Fibroblast of pulmonary artery (primary cell): Measurements from ENCODE around the gene AGFG1.

Experiments
- DNase-seq: peaks from one replicate; pipeline ENCODE4 v3.0.0-alpha.2; 2010; ENCODE audit warnings: low read depth
- H3K4me3 ChIP-seq: replicated peaks from 2 replicates; pipeline ENCODE4 v1.5.1; 2011; ENCODE audit warnings: low read depth, mild to moderate bottlenecking, control low read depth, low read length, moderate library complexity
- CTCF ChIP-seq: IDR thresholded peaks from 2 replicates; pipeline ENCODE4 v1.5.1; 2011; ENCODE audit warnings: mild to moderate bottlenecking, control low read depth, low read length, inconsistent platforms; ENCODE audit errors: missing control alignments

Gene AGFG1

GRCh38 chr2:227471924-227472264 is at the start of gene AGFG1:
Gene AGFG1, plus strand, starts transcription at chr2:227472156. Its CDS starts 266 bp downstream, at chr2:227472422.
- TF ChIP-seq CTCF, result peak; percentile 92
- peak within 1 kb of the TSS; percentile 89 for H3K4me3 ChIP-seq
- peak; percentile 84 for DNase-seq

- DNase-seq, result no peak
- H3K4me3 ChIP-seq, result no peak overlapping the region
- no peak for TF ChIP-seq CTCF
Measured at GRCh38 chr2:227423656-227424499, 48.1 kb upstream of the AGFG1 start.

GRCh38 chr2:227428731-227429285 is 43.1 kb upstream of the AGFG1 start:
- DNase-seq, result peak; percentile 75
- TF ChIP-seq CTCF, result no peak
- H3K4me3 ChIP-seq, result no peak overlapping the region

- no peak overlapping the region for H3K4me3 ChIP-seq
- peak; percentile 75 for DNase-seq
- TF ChIP-seq CTCF, result no peak
Measured at GRCh38 chr2:227430639-227431038, 41.3 kb upstream of the AGFG1 start.

- DNase-seq, result no peak
- TF ChIP-seq CTCF, result no peak
- no peak overlapping the region for H3K4me3 ChIP-seq
Measured at GRCh38 chr2:227433171-227433570, 38.8 kb upstream of the AGFG1 start.

GRCh38 chr2:227436436-227437174 is 35.4 kb upstream of the AGFG1 start:
- no peak for TF ChIP-seq CTCF
- no peak for DNase-seq
- H3K4me3 ChIP-seq, result no peak overlapping the region
